Measurements from ENCODE around the gene ANKRD13B. TPM values are rescaled to one million over a fixed set of nuclear protein-coding genes. Genes with fewer than 3 reads are reported as not detected.

The ANKRD13B gene
- total and polyA plus RNA-seq, 2 of the 13 experiments (the other 11 are each of a cell fraction or from before 2014, with no cell fraction given): 1.7 to 1.8 TPM

DNA sequence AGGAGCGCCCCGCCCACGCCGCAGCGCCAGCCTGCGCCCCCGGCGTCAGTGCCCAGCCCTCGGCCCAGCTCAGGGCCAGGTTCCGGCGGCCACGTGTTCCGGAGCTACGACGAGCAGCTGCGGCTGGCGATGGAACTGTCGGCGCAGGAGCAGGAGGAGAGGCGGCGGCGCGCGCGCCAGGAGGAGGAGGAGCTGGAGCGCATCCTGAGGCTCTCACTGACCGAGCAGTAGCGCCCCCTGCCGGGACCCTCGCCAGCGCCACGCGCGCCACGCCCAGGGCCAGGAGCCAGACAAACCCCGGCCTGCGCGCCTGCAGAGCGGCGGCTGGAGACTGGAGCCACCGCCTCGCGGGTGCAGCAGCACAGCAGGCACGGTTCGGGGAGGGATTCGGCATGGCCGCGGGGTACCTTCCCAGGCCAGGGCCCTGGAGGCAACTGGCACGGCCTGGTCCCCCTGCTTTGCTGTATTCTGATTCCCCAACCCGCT lies 20.5 kb downstream of the ANKRD13B start (continued):
- TF ChIP-seq NFYB (CRISPR knock-in tag; IDR thresholded peaks at IDR 0.05) (no peak), PCBP2 (optimal IDR thresholded peaks at IDR 0.05; ENCODE audit: low read depth, low read length, poor library complexity, severe bottlenecking) (no peak), ZNF101 (CRISPR knock-in tag; IDR thresholded peaks at IDR 0.05; ENCODE audit: borderline replicate concordance, low read depth) (no peak), TRIM24 (CRISPR knock-in tag; IDR thresholded peaks at IDR 0.05) (no peak), NFE2 (CRISPR knock-in tag; IDR thresholded peaks at IDR 0.05) (no peak), ZFX (CRISPR knock-in tag; IDR thresholded peaks at IDR 0.05; ENCODE audit: low read depth) (peak; percentile 80), ZNF703 (CRISPR knock-in tag; IDR thresholded peaks at IDR 0.05; ENCODE audit: borderline replicate concordance) (no peak), ZNF124 (CRISPR knock-in tag; IDR thresholded peaks at IDR 0.05) (no peak), ZBTB38 (CRISPR knock-in tag; IDR thresholded peaks at IDR 0.05) (peak; percentile 78; the same call in 1 of the 2 replicates), ATRX (CRISPR knock-in tag; IDR thresholded peaks at IDR 0.05; ENCODE audit: borderline replicate concordance) (no peak), ZNF878 (CRISPR knock-in tag; IDR thresholded peaks at IDR 0.05) (peak; percentile 61; the same call in 1 of the 2 replicates), GZF1 (CRISPR knock-in tag; IDR thresholded peaks at IDR 0.05) (no peak), NFE2L1 (CRISPR knock-in tag; IDR thresholded peaks at IDR 0.05; ENCODE audit: borderline replicate concordance) (no peak), CEBPB (IDR thresholded peaks at IDR 0.05; ENCODE audit: borderline replicate concordance, low read depth, low read length) (no peak), GFI1 (CRISPR knock-in tag; IDR thresholded peaks at IDR 0.05; ENCODE audit: borderline replicate concordance) (peak; percentile 25; the same call in 1 of the 2 replicates)
- TF ChIP-seq, protein P1, sequence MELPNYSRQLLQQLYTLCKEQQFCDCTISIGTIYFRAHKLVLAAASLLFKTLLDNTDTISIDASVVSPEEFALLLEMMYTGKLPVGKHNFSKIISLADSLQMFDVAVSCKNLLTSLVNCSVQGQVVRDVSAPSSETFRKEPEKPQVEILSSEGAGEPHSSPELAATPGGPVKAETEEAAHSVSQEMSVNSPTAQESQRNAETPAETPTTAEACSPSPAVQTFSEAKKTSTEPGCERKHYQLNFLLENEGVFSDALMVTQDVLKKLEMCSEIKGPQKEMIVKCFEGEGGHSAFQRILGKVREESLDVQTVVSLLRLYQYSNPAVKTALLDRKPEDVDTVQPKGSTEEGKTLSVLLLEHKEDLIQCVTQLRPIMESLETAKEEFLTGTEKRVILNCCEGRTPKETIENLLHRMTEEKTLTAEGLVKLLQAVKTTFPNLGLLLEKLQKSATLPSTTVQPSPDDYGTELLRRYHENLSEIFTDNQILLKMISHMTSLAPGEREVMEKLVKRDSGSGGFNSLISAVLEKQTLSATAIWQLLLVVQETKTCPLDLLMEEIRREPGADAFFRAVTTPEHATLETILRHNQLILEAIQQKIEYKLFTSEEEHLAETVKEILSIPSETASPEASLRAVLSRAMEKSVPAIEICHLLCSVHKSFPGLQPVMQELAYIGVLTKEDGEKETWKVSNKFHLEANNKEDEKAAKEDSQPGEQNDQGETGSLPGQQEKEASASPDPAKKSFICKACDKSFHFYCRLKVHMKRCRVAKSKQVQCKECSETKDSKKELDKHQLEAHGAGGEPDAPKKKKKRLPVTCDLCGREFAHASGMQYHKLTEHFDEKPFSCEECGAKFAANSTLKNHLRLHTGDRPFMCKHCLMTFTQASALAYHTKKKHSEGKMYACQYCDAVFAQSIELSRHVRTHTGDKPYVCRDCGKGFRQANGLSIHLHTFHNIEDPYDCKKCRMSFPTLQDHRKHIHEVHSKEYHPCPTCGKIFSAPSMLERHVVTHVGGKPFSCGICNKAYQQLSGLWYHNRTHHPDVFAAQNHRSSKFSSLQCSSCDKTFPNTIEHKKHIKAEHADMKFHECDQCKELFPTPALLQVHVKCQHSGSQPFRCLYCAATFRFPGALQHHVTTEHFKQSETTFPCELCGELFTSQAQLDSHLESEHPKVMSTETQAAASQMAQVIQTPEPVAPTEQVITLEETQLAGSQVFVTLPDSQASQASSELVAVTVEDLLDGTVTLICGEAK (IDR thresholded peaks at IDR 0.05): no peak
- TF ChIP-seq, protein P1 (CRISPR knock-in tag; IDR thresholded peaks at IDR 0.05): no peak
- TF ChIP-seq, protein P2, sequence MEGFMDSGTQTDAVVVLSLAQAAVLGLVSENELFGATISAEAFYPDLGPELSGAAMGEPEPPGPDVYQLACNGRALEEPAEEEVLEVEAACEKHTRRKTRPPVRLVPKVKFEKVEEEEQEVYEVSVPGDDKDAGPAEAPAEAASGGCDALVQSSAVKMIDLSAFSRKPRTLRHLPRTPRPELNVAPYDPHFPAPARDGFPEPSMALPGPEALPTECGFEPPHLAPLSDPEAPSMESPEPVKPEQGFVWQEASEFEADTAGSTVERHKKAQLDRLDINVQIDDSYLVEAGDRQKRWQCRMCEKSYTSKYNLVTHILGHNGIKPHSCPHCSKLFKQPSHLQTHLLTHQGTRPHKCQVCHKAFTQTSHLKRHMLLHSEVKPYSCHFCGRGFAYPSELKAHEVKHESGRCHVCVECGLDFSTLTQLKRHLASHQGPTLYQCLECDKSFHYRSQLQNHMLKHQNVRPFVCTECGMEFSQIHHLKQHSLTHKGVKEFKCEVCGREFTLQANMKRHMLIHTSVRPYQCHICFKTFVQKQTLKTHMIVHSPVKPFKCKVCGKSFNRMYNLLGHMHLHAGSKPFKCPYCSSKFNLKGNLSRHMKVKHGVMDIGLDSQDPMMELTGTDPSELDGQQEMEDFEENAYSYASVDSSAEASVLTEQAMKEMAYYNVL (CRISPR knock-in tag; IDR thresholded peaks at IDR 0.05; ENCODE audit: borderline replicate concordance): peak; percentile 46; the same call in 1 of the 2 replicates

Data from HepG2 (cell line).